ENCODE results near the gene NOSIP.

GRCh38 chr19:49579193-49579592 lies 1.2 kb downstream of the NOSIP start:
- TF ChIP-seq EZH2 (IDR thresholded peaks at IDR 0.05; ENCODE audit: insufficient read depth, low read length) (no peak), CTCF (IDR thresholded peaks at IDR 0.05; ENCODE audit: insufficient read depth, low read depth, low read length) (no peak)

Data from astrocyte (in vitro differentiated cells and primary cell).